K562 (cell line): ENCODE measurements around the gene FAM174C. TPM values are rescaled to one million over a fixed set of nuclear protein-coding genes. Genes with fewer than 3 reads are reported as not detected.

Source experiments
- CSDE1 ChIP-seq, 2 experiments: fragments of 450-650 bp; IDR thresholded peaks; 2 replicates each; pipeline ENCODE4 v1.6.1; 2016; ENCODE audit warnings: mild to moderate bottlenecking in 1 of 2
- ELF4 ChIP-seq: fragments of 450-650 bp; formaldehyde crosslinking; IDR thresholded peaks from 2 replicates; pipeline ENCODE4 v1.4.0; 2022; ENCODE audit warnings: missing genetic modification characterization
- ETS2 ChIP-seq: IDR thresholded peaks from 2 replicates; pipeline ENCODE4 v1.6.1; 2016; ENCODE audit warnings: borderline replicate concordance, missing genetic modification characterization, mild to moderate bottlenecking, moderate library complexity, missing compliant biosample characterization; ENCODE audit not compliant: poor library complexity, severe bottlenecking
- IFI16 ChIP-seq: fragments of 250-450 bp; sonication (Bioruptor Pico); IDR thresholded peaks from 2 replicates; pipeline ENCODE4 v2.1.2; 2022; ENCODE audit warnings: mild to moderate bottlenecking, inconsistent platforms
- JUND ChIP-seq, 2 experiments: IDR thresholded peaks; 2 replicates in 1 of 2; 3 replicates in 1 of 2; pipeline ENCODE4 v1.6.1; 2011; ENCODE audit warnings: borderline replicate concordance in 2 of 2, low read depth in 2 of 2, low read length in 2 of 2, improper control_type of control experiment in 1 of 2, missing biosample characterization in 1 of 2, missing genetic modification characterization in 1 of 2, missing genetic modification reagents in 1 of 2
- KAT8 ChIP-seq: fragments of 450-650 bp; IDR thresholded peaks from 2 replicates; pipeline ENCODE4 v1.6.1; 2016; ENCODE audit warnings: low read depth, mild to moderate bottlenecking
- KLF6 ChIP-seq: fragments of 250-450 bp; sonication (Bioruptor Pico); IDR thresholded peaks from 2 replicates; pipeline ENCODE4 v1.4.0; 2020; ENCODE audit warnings: mild to moderate bottlenecking, moderate library complexity, borderline replicate concordance
- MAFF ChIP-seq: IDR thresholded peaks from 2 replicates; pipeline ENCODE4 v1.6.1; 2012; ENCODE audit warnings: low read length, improper control_type of control experiment
- POLR2B ChIP-seq: fragments of 450-650 bp; IDR thresholded peaks from 2 replicates; pipeline ENCODE4 v1.6.1; 2018; ENCODE audit warnings: low read depth; ENCODE audit not compliant: partially characterized antibody
- POLR2H ChIP-seq: IDR thresholded peaks from 2 replicates; pipeline ENCODE4 v1.6.1; 2016; ENCODE audit warnings: missing genetic modification characterization, low read depth, mild to moderate bottlenecking, control low read depth, missing compliant biosample characterization, moderate library complexity
- RBFOX2 ChIP-seq: fragments of 200-400 bp; formaldehyde crosslinking; IDR thresholded peaks from 2 replicates; pipeline ENCODE4 v1.6.1; 2017; ENCODE audit warnings: low read depth, mild to moderate bottlenecking, low read length, moderate library complexity
- RUNX1 ChIP-seq: sonication (generic); IDR thresholded peaks from 2 replicates; pipeline ENCODE4 v1.6.1; 2016; ENCODE audit warnings: antibody characterized with exemption, low read depth
- SMARCE1 ChIP-seq: fragments of 450-650 bp; IDR thresholded peaks from 2 replicates; pipeline ENCODE4 v1.7.1; 2016; ENCODE audit warnings: mild to moderate bottlenecking
- TRIM25 ChIP-seq: fragments of 450-650 bp; IDR thresholded peaks from 2 replicates; pipeline ENCODE4 v1.7.0; 2016; ENCODE audit warnings: borderline replicate concordance
- ZBED1 ChIP-seq: IDR thresholded peaks from 2 replicates; pipeline ENCODE4 v1.6.1; 2014
- ZBTB12 ChIP-seq: fragments of 250-450 bp; sonication (Bioruptor Pico); IDR thresholded peaks from 2 replicates; pipeline ENCODE4 v1.4.0; 2020
- ZNF311 ChIP-seq: fragments of 250-450 bp; sonication (Bioruptor Pico); IDR thresholded peaks from 2 replicates; pipeline ENCODE4 v1.4.0; 2020; ENCODE audit warnings: mild to moderate bottlenecking, moderate library complexity
- ZNF75A ChIP-seq: fragments of 450-650 bp; formaldehyde crosslinking; IDR thresholded peaks from 2 replicates; pipeline ENCODE4 v1.4.0; 2020; ENCODE audit warnings: mild to moderate bottlenecking
- polyA plus RNA-seq, 8 experiments: library from polyadenylated mRNA; depleted of rRNA in 4 of 8; stranded (reverse) in 5 of 8; unstranded in 3 of 8; fragments of >200 nt; fragmentation: Nextera tagmentation in 2 of 8; fragmentation: Illumina TruSeq in 1 of 8; extraction: Ambion mirVana in 2 of 8; extraction: Trizol in 1 of 8; gene quantifications; 2 replicates each; pipeline versions ENCODE4 v1.2.1 to v1.2.3, GENCODE V29; 2011 to 2014; ENCODE audit warnings: inconsistent platforms in 1 of 8, missing spikeins in 1 of 8
- total RNA-seq, 7 experiments: library from RNA; depleted of rRNA in 6 of 7; stranded (reverse); fragments of >200 nt in 6 of 7; fragmentation: Illumina TruSeq in 2 of 7; extraction: Trizol in 2 of 7; gene quantifications; 2 replicates each; pipeline versions ENCODE4 v1.2.1 to v1.2.3, GENCODE V29; 2011 to 2021; ENCODE audit warnings: low replicate concordance in 1 of 7
- TF ChIP-seq, protein P1 (sequence below): fragments of 250-450 bp; sonication (Bioruptor Pico); IDR thresholded peaks from 2 replicates; pipeline ENCODE4 v1.5.0; 2020; ENCODE audit warnings: mild to moderate bottlenecking
- TF ChIP-seq, protein P2 (sequence below), 2 experiments: IDR thresholded peaks; 2 replicates each; pipeline ENCODE4 v1.6.1; 2011; ENCODE audit warnings: borderline replicate concordance in 1 of 2, control low read depth in 1 of 2, low read depth in 1 of 2, low read length in 1 of 2, mild to moderate bottlenecking in 1 of 2, mixed read lengths in 1 of 2, moderate library complexity in 1 of 2; ENCODE audit not compliant: insufficient read depth in 1 of 2, insufficient read length in 1 of 2, poor library complexity in 1 of 2, severe bottlenecking in 1 of 2; ENCODE audit errors: extremely low read depth in 1 of 2

FAM174C gene
- total and polyA plus RNA-seq, 9 of the 15 experiments (the other 6 are each of a cell fraction or from before 2014, with no cell fraction given): 0.66 to 89.6 (median 20.3) TPM

GRCh38 chr19:1239796-1240737 is 35.3 kb upstream of the FAM174C start (continued):
- TF ChIP-seq TRIM25 (no peak), RBFOX2 (peak; percentile 73), ELF4 (CRISPR knock-in tag) (0 out of 2 replicates have a peak, but pooled peaks have one; percentile 23), ZBTB12 (CRISPR knock-in tag) (peak; percentile 94), KLF6 (0 out of 2 replicates have a peak, but pooled peaks have one; percentile 40), CSDE1 (IDR thresholded peaks at IDR 0.05) (no peak), POLR2H (no peak), POLR2B (peak; percentile 22), ZBED1 (no peak), SMARCE1 (peak; percentile 30; the same call in 1 of the 2 replicates), RUNX1 (no peak), KAT8 (no peak), ZNF311 (CRISPR knock-in tag) (no peak), ETS2 (tag) (no peak), JUND (IDR thresholded peaks at IDR 0.05; ENCODE audit: borderline replicate concordance, low read depth, low read length) (peak; percentile 96), JUND (tag; IDR thresholded peaks at IDR 0.05; ENCODE audit: borderline replicate concordance, low read depth, low read length) (peak; percentile 86; the same call in 1 of the 3 replicates), IFI16 (CRISPR knock-in tag) (no peak), ZNF75A (CRISPR knock-in tag) (peak; percentile 36; the same call in 1 of the 2 replicates), MAFF (no peak)
- TF ChIP-seq, protein P1, sequence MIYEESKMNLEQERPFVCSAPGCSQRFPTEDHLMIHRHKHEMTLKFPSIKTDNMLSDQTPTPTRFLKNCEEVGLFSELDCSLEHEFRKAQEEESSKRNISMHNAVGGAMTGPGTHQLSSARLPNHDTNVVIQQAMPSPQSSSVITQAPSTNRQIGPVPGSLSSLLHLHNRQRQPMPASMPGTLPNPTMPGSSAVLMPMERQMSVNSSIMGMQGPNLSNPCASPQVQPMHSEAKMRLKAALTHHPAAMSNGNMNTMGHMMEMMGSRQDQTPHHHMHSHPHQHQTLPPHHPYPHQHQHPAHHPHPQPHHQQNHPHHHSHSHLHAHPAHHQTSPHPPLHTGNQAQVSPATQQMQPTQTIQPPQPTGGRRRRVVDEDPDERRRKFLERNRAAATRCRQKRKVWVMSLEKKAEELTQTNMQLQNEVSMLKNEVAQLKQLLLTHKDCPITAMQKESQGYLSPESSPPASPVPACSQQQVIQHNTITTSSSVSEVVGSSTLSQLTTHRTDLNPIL: no peak
- TF ChIP-seq, protein P2, sequence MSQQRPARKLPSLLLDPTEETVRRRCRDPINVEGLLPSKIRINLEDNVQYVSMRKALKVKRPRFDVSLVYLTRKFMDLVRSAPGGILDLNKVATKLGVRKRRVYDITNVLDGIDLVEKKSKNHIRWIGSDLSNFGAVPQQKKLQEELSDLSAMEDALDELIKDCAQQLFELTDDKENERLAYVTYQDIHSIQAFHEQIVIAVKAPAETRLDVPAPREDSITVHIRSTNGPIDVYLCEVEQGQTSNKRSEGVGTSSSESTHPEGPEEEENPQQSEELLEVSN (IDR thresholded peaks at IDR 0.05; ENCODE audit: borderline replicate concordance in 1 of 2, extremely low read depth in 1 of 2, insufficient read depth in 1 of 2, insufficient read length in 1 of 2, low read depth in 1 of 2, low read length in 1 of 2, poor library complexity in 1 of 2, severe bottlenecking in 1 of 2): peak; percentile 34 to 74
